HepG2 (cell line): ENCODE results near the gene HEXA. TPM values are rescaled to one million over a fixed set of nuclear protein-coding genes. Genes with fewer than 3 reads are reported as not detected.

ENCODE experiments used
- ATAC-seq: fragments of 200-7000 bp; cut with Tn5 transposase; 3 replicates; pipeline ENCODE4 v1.9.1; 2020; ENCODE audit warnings: mild to moderate bottlenecking, moderate library complexity
- BruUV-seq: library from RNA; stranded (reverse); fragments of 400-500 nt; replicated peaks from 2 replicates; lab custom pipeline; 2021; lab: Mats Ljungman, UMichigan
- CTCF ChIA-PET: fragments of 300-600 bp; formaldehyde crosslinking; extraction: SDS; loops from one replicate; lab custom pipeline; 2021; ENCODE audit warnings: low total read pairs, inconsistent platforms, low intra/inter-chr PET ratio; lab: Yijun Ruan, JAX
- POLR2A ChIA-PET: fragments of 350-600 bp; sonication (Branson Sonifier 250); formaldehyde crosslinking; loops from one replicate; lab custom pipeline; 2020; ENCODE audit warnings: antibody characterized with exemption, inconsistent platforms; lab: Yijun Ruan, JAX
- DNase-seq: peaks from one replicate; pipeline ENCODE4 v3.0.0-alpha.2; 2015; ENCODE audit warnings: low spot score
- FAIRE-seq: peaks from 3 replicates; lab custom pipeline; 2011; peaks lifted over from hg19 to GRCh38; lab: Jason Lieb, UNC
- H2AFZ ChIP-seq: one replicate; pipeline ENCODE4 v1.6.1; 2011; ENCODE audit warnings: low read length, inconsistent platforms
- H3K27ac ChIP-seq: fragments of 300-600 bp; 3 replicates; pipeline ENCODE4 v1.8.0; 2011; ENCODE audit warnings: mixed run types, mild to moderate bottlenecking, mixed read lengths, low read length, inconsistent platforms; ENCODE audit not compliant: insufficient read depth; ENCODE audit errors: extremely low read length
- H3K27me3 ChIP-seq, 2 experiments: fragments of 200-600 bp in 1 of 2; 2 replicates in 1 of 2; 3 replicates in 1 of 2; pipeline versions ENCODE4 v1.6.0 to v1.8.0; 2011; ENCODE audit warnings: low read length in 2 of 2, mild to moderate bottlenecking in 2 of 2, moderate library complexity in 2 of 2, inconsistent platforms in 1 of 2; ENCODE audit not compliant: insufficient read depth in 2 of 2, control insufficient read depth in 1 of 2
- H3K36me3 ChIP-seq, 2 experiments: fragments of 200-600 bp in 1 of 2; replicated peaks in 1 of 2; 2 replicates in 1 of 2; 3 replicates in 1 of 2; pipeline versions ENCODE4 v1.5.1 to v1.8.0; 2011; ENCODE audit warnings: low read length in 2 of 2, inconsistent platforms in 1 of 2; ENCODE audit not compliant: insufficient read depth in 2 of 2, control insufficient read depth in 1 of 2
- H3K4me1 ChIP-seq: 2 replicates; pipeline ENCODE4 v1.5.1; 2012; ENCODE audit warnings: low read length, inconsistent platforms; ENCODE audit not compliant: insufficient read depth
- H3K4me2 ChIP-seq: 2 replicates; pipeline ENCODE4 v1.6.0; 2011; ENCODE audit warnings: low read depth, low read length, inconsistent platforms
- H3K4me3 ChIP-seq, 3 experiments: fragments of 200-600 bp in 1 of 3; sonication (generic), shearing (Covaris generic) in 1 of 3; replicated peaks in 1 of 3; 2 replicates each; pipeline ENCODE4 v1.5.1; 2011 to 2016; ENCODE audit warnings: low read length in 3 of 3, inconsistent platforms in 2 of 3, low read depth in 2 of 3, mild to moderate bottlenecking in 2 of 3, control low read depth in 1 of 3, mixed read lengths in 1 of 3; ENCODE audit not compliant: insufficient read depth in 1 of 3
- H3K79me2 ChIP-seq: one replicate; pipeline ENCODE4 v1.6.1; 2011; ENCODE audit warnings: low read length, inconsistent platforms; ENCODE audit not compliant: insufficient read depth
- H3K9ac ChIP-seq: 2 replicates; pipeline ENCODE4 v1.6.0; 2011; ENCODE audit warnings: mild to moderate bottlenecking, low read depth, low read length, inconsistent platforms; ENCODE audit not compliant: insufficient read depth
- H3K9me3 ChIP-seq: 2 replicates; pipeline ENCODE4 v1.5.1; 2012; ENCODE audit warnings: mild to moderate bottlenecking, low read length
- H4K20me1 ChIP-seq: 2 replicates; pipeline ENCODE4 v1.6.0; 2011; ENCODE audit warnings: inconsistent platforms, mild to moderate bottlenecking, low read length, moderate library complexity; ENCODE audit not compliant: insufficient read depth
- HNF4G ChIP-seq, 2 experiments: sonication (generic) in 1 of 2; formaldehyde crosslinking in 1 of 2; IDR thresholded peaks; 2 replicates each; pipeline versions ENCODE4 v1.4.0 to v1.6.1; 2011 to 2020; ENCODE audit warnings: borderline replicate concordance in 2 of 2, low read depth in 2 of 2, mild to moderate bottlenecking in 2 of 2, low read length in 1 of 2, missing genetic modification reagents in 1 of 2, moderate library complexity in 1 of 2
- KDM2A ChIP-seq: sonication (generic); formaldehyde crosslinking; IDR thresholded peaks from 2 replicates; pipeline ENCODE4 v1.4.0; 2020; ENCODE audit warnings: low read depth, missing genetic modification reagents, borderline replicate concordance
- NFKB2 ChIP-seq: sonication (generic); formaldehyde crosslinking; IDR thresholded peaks from 2 replicates; pipeline ENCODE4 v1.4.0; 2020; ENCODE audit warnings: missing genetic modification reagents, borderline replicate concordance
- SRF ChIP-seq: IDR thresholded peaks from 2 replicates; pipeline ENCODE4 v1.6.1; 2011; ENCODE audit warnings: mild to moderate bottlenecking, low read depth, low read length, moderate library complexity
- ZNF180 ChIP-seq: sonication (generic); formaldehyde crosslinking; IDR thresholded peaks from 2 replicates; pipeline ENCODE4 v1.4.0; 2020; ENCODE audit warnings: low read depth, missing genetic modification reagents, borderline replicate concordance
- ZNF329 ChIP-seq: sonication (generic); formaldehyde crosslinking; IDR thresholded peaks from 2 replicates; pipeline ENCODE4 v1.9.0; 2021; ENCODE audit warnings: low read depth, mild to moderate bottlenecking, missing genetic modification reagents
- ZNF432 ChIP-seq: sonication (generic); formaldehyde crosslinking; IDR thresholded peaks from 2 replicates; pipeline ENCODE4 v1.5.0; 2020; ENCODE audit warnings: missing genetic modification reagents, mild to moderate bottlenecking, borderline replicate concordance
- ZNF660 ChIP-seq: sonication (generic); formaldehyde crosslinking; IDR thresholded peaks from 2 replicates; pipeline ENCODE4 v1.5.1; 2020; ENCODE audit warnings: mild to moderate bottlenecking, low read depth, missing genetic modification reagents, borderline replicate concordance
- ZNF792 ChIP-seq: IDR thresholded peaks from 2 replicates; pipeline ENCODE4 v1.6.1; 2016
- ZNF878 ChIP-seq: sonication (generic); formaldehyde crosslinking; IDR thresholded peaks from 2 replicates; pipeline ENCODE4 v1.8.1; 2023; ENCODE audit warnings: mild to moderate bottlenecking, missing genetic modification reagents, moderate library complexity
- ZNF879 ChIP-seq: sonication (generic); formaldehyde crosslinking; IDR thresholded peaks from 2 replicates; pipeline ENCODE4 v1.8.1; 2023; ENCODE audit warnings: missing genetic modification reagents
- WGBS: methylation state at CpG from one replicate; pipeline ENCODE4 v1.1.6; 2017; ENCODE audit warnings: low lambda C conversion rate; 5-methylcytosine and 5-hydroxymethylcytosine counted together
- in situ Hi-C: cut with HindIII; loops from 2 replicates; pipeline ENCODE4 v1.10.0; 2017; ENCODE audit warnings: low pct_unique_long_range_greater_than_20kb; ENCODE audit not compliant: extremely low pct_ligation_motif_present
- intact Hi-C: fragments of 100-400 bp; cut with micrococcal nuclease; formaldehyde crosslinking; loops from one replicate; pipeline ENCODE4 v1.10.0; 2022; ENCODE audit not compliant: unreplicated experiment
- polyA plus RNA-seq, 8 experiments: library from polyadenylated mRNA; depleted of rRNA in 3 of 8; stranded (reverse) in 7 of 8; unstranded in 1 of 8; fragments of >200 nt; fragmentation: Illumina TruSeq in 4 of 8; extraction: Trizol in 4 of 8; gene quantifications; 2 replicates each; pipeline versions ENCODE4 v1.2.1 to v1.2.3, GENCODE V29; 2011 to 2016; ENCODE audit warnings: low read depth in 4 of 8, missing spikeins in 1 of 8, mixed read lengths in 1 of 8; ENCODE audit not compliant: insufficient read depth in 1 of 8
- total RNA-seq, 5 experiments: library from RNA; depleted of rRNA; stranded (reverse); fragments of >200 nt; fragmentation: Illumina TruSeq; extraction: Trizol; gene quantifications; 2 replicates each; pipeline ENCODE4 v1.2.3, GENCODE V29; 2016; ENCODE audit warnings: low read depth in 1 of 5
- TF ChIP-seq, protein P1 (sequence below): sonication (generic); formaldehyde crosslinking; conservative IDR thresholded peaks from 2 replicates; pipeline ENCODE4 v1.4.0; 2020; ENCODE audit warnings: missing genetic modification reagents
- TF ChIP-seq, protein P2 (sequence below): sonication (generic); formaldehyde crosslinking; IDR thresholded peaks from 2 replicates; pipeline ENCODE4 v1.8.1; 2023; ENCODE audit warnings: mild to moderate bottlenecking, inconsistent platforms, moderate library complexity, missing genetic modification reagents, borderline replicate concordance

HEXA gene
- total and polyA plus RNA-seq, 2 of the 13 experiments (the other 11 are each of a cell fraction or from before 2014, with no cell fraction given): 106 to 219 TPM

DNA sequence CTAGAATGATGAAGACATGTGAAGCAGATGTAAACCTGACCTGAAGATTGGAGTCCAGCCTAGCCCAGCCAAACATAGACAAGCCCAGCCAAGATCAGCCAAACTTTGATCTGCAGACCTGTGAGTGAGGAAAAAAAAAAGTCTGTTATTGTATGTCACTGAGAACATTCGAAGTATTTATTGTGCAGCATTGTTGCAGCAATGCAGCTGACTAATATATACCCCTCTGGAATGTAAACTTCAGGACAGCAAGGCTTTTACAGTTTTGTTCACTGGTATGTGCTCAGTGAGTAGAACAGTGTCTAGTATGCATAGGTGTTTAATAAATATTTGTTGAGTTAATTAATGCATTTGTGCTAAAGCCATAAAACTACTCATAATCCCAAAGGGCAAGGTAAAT lies 45.7 kb upstream of the HEXA start:
- in situ Hi-C loops: no loop called here
- no peaks in the 10 kb centered on the region; a peak in 1 of 5 replicates for H3K27me3 ChIP-seq
- no peak overlapping the region for H2AFZ ChIP-seq
- DNase-seq (no peak), FAIRE-seq (no peak), ATAC-seq (no peak)
- H3K4me1 ChIP-seq: no peaks in the 10 kb centered on the region
- no TSS peak for BruUV-seq
- H3K9me3 ChIP-seq: no peaks in the 10 kb centered on the region
- H3K4me2 ChIP-seq: no peak overlapping the region
- no peak overlapping the region for H3K9ac ChIP-seq
- H4K20me1 ChIP-seq: no peaks in the 10 kb centered on the region
- no peaks in the 10 kb centered on the region for H3K79me2 ChIP-seq
- WGBS: 0% methylated on average over 1 of the region's 1 CpG
- ChIA-PET CTCF (no interaction called here), POLR2A (no interaction called here)
- H3K36me3 ChIP-seq: no peaks in the 10 kb centered on the region
- TF ChIP-seq, protein P1, sequence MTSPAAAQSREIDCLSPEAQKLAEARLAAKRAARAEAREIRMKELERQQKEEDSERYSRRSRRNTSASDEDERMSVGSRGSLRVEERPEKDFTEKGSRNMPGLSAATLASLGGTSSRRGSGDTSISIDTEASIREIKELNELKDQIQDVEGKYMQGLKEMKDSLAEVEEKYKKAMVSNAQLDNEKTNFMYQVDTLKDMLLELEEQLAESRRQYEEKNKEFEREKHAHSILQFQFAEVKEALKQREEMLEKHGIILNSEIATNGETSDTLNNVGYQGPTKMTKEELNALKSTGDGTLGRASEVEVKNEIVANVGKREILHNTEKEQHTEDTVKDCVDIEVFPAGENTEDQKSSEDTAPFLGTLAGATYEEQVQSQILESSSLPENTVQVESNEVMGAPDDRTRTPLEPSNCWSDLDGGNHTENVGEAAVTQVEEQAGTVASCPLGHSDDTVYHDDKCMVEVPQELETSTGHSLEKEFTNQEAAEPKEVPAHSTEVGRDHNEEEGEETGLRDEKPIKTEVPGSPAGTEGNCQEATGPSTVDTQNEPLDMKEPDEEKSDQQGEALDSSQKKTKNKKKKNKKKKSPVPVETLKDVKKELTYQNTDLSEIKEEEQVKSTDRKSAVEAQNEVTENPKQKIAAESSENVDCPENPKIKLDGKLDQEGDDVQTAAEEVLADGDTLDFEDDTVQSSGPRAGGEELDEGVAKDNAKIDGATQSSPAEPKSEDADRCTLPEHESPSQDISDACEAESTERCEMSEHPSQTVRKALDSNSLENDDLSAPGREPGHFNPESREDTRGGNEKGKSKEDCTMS: no peak
- TF ChIP-seq HNF4G (IDR thresholded peaks at IDR 0.05; ENCODE audit: borderline replicate concordance, low read depth, low read length): no peak
- no peak for TF ChIP-seq HNF4G (CRISPR knock-in tag; IDR thresholded peaks at IDR 0.05; ENCODE audit: borderline replicate concordance, low read depth)
- TF ChIP-seq ZNF879 (CRISPR knock-in tag): no peak
- TF ChIP-seq, protein P2, sequence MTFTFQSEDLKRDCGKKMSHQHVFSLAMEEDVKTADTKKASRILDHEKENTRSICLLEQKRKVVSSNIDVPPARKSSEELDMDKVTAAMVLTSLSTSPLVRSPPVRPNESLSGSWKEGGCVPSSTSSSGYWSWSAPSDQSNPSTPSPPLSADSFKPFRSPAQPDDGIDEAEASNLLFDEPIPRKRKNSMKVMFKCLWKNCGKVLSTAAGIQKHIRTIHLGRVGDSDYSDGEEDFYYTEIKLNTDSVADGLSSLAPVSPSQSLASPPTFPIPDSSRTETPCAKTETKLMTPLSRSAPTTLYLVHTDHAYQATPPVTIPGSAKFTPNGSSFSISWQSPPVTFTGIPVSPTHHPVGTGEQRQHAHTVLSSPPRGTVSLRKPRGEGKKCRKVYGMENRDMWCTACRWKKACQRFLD (CRISPR knock-in tag): no peak
- TF ChIP-seq ZNF180 (CRISPR knock-in tag): no peak
- no peak for TF ChIP-seq SRF
- no peak for TF ChIP-seq ZNF792 (CRISPR knock-in tag)
- no peak for TF ChIP-seq ZNF660 (CRISPR knock-in tag)
- TF ChIP-seq NFKB2: no peak
- TF ChIP-seq ZNF878 (CRISPR knock-in tag): no peak
- no peak for TF ChIP-seq ZNF329
- no peak for TF ChIP-seq KDM2A (CRISPR knock-in tag)
- no peak for TF ChIP-seq ZNF432 (CRISPR knock-in tag)
- intact Hi-C loops: no loop called here
- H3K4me3 ChIP-seq: no peak overlapping the region
- no peak overlapping the region for H3K27ac ChIP-seq
